KMS-11 (cell line): ENCODE results near the gene SLC1A4.

Source experiments
- H2AFZ ChIP-seq: fragments of 200-600 bp; sonication (generic); 2 replicates; pipeline ENCODE4 v1.6.1; 2016; ENCODE audit warnings: antibody characterized with exemption, mixed run types, low read depth
- H3K27ac ChIP-seq: fragments of 200-600 bp; sonication (generic); 2 replicates; pipeline ENCODE4 v1.6.1; 2016; ENCODE audit warnings: mild to moderate bottlenecking, mixed run types
- H3K27me3 ChIP-seq: fragments of 200-600 bp; sonication (generic); 2 replicates; pipeline ENCODE4 v1.6.1; 2017; ENCODE audit warnings: mild to moderate bottlenecking, low read depth, mixed run types, moderate library complexity; ENCODE audit not compliant: insufficient read depth
- H3K36me3 ChIP-seq: fragments of 200-600 bp; sonication (generic); 2 replicates; pipeline ENCODE4 v1.6.1; 2017; ENCODE audit warnings: mild to moderate bottlenecking, mixed run types; ENCODE audit not compliant: insufficient read depth
- H3K4me1 ChIP-seq: fragments of 200-600 bp; sonication (generic); 2 replicates; pipeline ENCODE4 v1.6.1; 2016; ENCODE audit warnings: mild to moderate bottlenecking, low read depth, mixed run types; ENCODE audit not compliant: poor library complexity, severe bottlenecking
- H3K4me2 ChIP-seq: fragments of 200-600 bp; sonication (generic); 2 replicates; pipeline ENCODE4 v1.7.0; 2016; ENCODE audit warnings: mild to moderate bottlenecking, mixed run types
- H3K4me3 ChIP-seq: fragments of 200-600 bp; sonication (generic); IDR thresholded peaks from 2 replicates; pipeline ENCODE4 v1.6.1; 2017; ENCODE audit warnings: low read depth, low read length, mixed read lengths; ENCODE audit not compliant: insufficient read depth
- H3K79me2 ChIP-seq: fragments of 200-600 bp; sonication (generic); 2 replicates; pipeline ENCODE4 v1.6.1; 2016; ENCODE audit warnings: low read depth, mixed run types; ENCODE audit not compliant: insufficient read depth
- H3K9ac ChIP-seq: fragments of 200-600 bp; sonication (generic); 2 replicates; pipeline ENCODE4 v1.6.1; 2016; ENCODE audit warnings: mild to moderate bottlenecking, mixed run types
- H4K20me1 ChIP-seq: fragments of 200-600 bp; sonication (generic); 2 replicates; pipeline ENCODE4 v1.6.1; 2016; ENCODE audit warnings: mild to moderate bottlenecking, mixed run types; ENCODE audit not compliant: insufficient read depth
- TF ChIP-seq, protein P1 (sequence below): fragments of 200-600 bp; sonication (generic); conservative IDR thresholded peaks from 2 replicates; pipeline ENCODE4 v1.6.1; 2017; ENCODE audit warnings: low read depth, mild to moderate bottlenecking, antibody characterized with exemption, low read length, moderate library complexity, mixed read lengths

The SLC1A4 gene

DNA sequence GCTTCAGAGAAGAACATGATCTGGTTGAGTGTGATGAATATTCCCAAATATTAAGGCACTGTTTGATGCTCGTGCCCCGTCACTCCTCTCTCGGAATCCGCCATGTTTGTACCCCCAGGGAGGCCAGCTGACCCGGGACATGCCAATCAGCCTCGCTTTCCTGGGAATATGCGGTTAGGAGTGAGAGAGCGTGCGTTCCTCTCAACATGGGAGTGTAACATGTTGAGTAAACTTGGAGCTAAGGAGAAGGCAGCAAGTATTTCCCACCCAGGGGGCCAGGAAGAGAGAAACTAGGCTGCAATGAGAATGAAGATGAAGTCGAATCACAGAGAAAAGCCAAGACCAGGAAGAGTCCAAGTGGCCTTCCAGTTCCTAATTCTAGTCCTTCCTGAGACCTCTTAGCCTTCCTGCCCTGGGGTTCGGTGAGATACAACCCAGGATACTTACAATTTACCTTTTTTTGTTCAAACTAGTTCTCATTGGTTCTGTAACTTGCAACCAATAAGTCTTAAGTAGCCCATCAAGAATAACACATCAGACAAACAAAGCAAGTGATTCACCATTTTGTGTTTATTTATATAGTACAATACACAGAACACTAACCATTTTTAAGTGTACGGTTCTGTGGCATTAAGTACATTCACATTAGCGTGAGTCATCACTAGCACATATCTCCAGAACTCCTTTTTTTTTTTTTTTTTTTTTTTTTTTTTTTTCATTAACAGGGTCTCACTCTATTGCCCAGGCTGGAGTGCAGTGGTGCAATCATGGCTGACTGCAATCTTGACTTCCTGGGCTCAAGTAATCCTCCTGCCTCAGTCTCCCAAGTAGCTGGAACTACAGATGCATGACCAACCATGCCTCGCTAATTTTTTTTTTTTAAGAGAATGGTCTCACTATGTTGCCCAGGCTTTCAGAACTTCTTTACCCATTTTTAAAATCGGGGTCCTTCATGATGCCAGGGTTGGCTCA is 36.4 kb upstream of the SLC1A4 start:
- no peaks in the 10 kb centered on the region for H3K27me3 ChIP-seq
- no peaks in the 10 kb centered on the region for H4K20me1 ChIP-seq
- no peak overlapping the region for H2AFZ ChIP-seq
- no peak overlapping the region for H3K9ac ChIP-seq
- no peaks in the 10 kb centered on the region for H3K79me2 ChIP-seq
- no peak overlapping the region for H3K4me2 ChIP-seq
- no peak overlapping the region for H3K4me3 ChIP-seq
- TF ChIP-seq, protein P1, sequence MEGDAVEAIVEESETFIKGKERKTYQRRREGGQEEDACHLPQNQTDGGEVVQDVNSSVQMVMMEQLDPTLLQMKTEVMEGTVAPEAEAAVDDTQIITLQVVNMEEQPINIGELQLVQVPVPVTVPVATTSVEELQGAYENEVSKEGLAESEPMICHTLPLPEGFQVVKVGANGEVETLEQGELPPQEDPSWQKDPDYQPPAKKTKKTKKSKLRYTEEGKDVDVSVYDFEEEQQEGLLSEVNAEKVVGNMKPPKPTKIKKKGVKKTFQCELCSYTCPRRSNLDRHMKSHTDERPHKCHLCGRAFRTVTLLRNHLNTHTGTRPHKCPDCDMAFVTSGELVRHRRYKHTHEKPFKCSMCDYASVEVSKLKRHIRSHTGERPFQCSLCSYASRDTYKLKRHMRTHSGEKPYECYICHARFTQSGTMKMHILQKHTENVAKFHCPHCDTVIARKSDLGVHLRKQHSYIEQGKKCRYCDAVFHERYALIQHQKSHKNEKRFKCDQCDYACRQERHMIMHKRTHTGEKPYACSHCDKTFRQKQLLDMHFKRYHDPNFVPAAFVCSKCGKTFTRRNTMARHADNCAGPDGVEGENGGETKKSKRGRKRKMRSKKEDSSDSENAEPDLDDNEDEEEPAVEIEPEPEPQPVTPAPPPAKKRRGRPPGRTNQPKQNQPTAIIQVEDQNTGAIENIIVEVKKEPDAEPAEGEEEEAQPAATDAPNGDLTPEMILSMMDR, result no peak
- H3K36me3 ChIP-seq, result no peaks in the 10 kb centered on the region
- H3K4me1 ChIP-seq, result peaks cover 26% of the 10 kb centered on the region
- H3K27ac ChIP-seq, result no peak overlapping the region

DNA sequence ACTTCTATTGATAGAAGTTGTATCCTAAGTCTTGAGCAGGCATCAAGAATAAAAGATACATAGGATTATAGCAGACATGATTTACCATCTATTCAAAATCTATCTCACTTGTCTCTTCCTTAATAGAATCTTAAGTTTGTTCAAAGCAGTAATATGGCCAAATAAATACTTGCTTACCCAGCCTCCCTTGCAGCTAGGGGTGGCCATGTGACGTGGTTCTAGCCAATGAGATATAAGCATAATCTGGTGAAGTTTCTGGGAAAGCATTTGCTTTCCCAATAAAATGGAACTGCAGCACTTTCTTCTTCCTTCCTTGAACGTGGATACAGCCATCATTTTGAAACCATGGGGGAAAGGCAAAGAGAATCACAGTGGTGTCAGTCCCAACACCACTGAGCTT is 33.7 kb upstream of the SLC1A4 start:
- TF ChIP-seq, protein P1, result no peak
- H3K36me3 ChIP-seq, result no peaks in the 10 kb centered on the region
- H3K4me2 ChIP-seq, result no peak overlapping the region
- peaks cover 14% of the 10 kb centered on the region for H3K4me1 ChIP-seq
- H3K4me3 ChIP-seq, result no peak overlapping the region
- H4K20me1 ChIP-seq, result no peaks in the 10 kb centered on the region
- no peak overlapping the region for H3K27ac ChIP-seq
- H3K79me2 ChIP-seq, result no peaks in the 10 kb centered on the region
- no peak overlapping the region for H2AFZ ChIP-seq
- H3K9ac ChIP-seq, result no peak overlapping the region
- H3K27me3 ChIP-seq, result no peaks in the 10 kb centered on the region

DNA sequence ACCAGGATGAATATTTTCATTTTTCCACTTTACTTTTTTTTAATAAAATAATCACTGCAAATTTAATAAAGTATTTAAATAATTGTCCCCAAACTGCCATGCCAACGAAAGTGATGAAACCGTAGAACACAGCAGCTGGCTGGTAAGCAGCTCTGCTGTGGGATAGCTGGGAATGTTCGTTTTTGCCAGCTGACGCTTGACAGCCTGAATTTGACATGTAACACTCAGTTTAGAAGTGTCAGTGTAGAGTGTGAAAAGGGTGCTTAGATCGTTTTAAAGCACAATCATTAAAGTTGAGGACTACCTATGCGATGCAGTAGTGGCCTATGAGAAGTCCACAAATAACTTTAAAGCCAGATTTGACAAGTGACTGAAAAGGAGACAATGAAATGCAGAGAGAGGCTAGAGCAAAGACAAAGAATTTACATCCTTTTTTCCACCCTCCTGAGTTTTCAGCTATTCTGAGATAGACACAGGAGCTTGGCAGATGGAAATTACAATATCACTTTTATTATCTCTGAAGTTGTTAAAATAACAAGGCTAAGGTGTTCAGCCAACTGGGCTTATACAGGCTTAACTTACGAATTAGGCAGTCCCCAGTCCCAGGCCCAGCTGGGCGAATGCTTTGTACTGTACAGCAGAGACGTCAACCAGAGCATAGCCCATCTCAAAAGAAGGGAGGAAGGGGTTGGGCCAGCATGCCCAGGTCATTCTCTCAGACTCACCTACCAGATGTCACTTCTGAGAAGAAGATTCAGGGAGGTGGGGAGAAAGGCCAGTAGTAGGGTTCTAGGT is 31.9 kb upstream of the SLC1A4 start:
- H3K27ac ChIP-seq, result no peak overlapping the region
- no peaks in the 10 kb centered on the region for H3K36me3 ChIP-seq
- no peaks in the 10 kb centered on the region for H3K79me2 ChIP-seq
- H3K4me2 ChIP-seq, result no peak overlapping the region
- TF ChIP-seq, protein P1, result no peak
- no peak overlapping the region for H3K9ac ChIP-seq
- H3K27me3 ChIP-seq, result no peaks in the 10 kb centered on the region
- H4K20me1 ChIP-seq, result no peaks in the 10 kb centered on the region
- H3K4me1 ChIP-seq, result no peaks in the 10 kb centered on the region
- H3K4me3 ChIP-seq, result no peak overlapping the region
- no peak overlapping the region for H2AFZ ChIP-seq

DNA sequence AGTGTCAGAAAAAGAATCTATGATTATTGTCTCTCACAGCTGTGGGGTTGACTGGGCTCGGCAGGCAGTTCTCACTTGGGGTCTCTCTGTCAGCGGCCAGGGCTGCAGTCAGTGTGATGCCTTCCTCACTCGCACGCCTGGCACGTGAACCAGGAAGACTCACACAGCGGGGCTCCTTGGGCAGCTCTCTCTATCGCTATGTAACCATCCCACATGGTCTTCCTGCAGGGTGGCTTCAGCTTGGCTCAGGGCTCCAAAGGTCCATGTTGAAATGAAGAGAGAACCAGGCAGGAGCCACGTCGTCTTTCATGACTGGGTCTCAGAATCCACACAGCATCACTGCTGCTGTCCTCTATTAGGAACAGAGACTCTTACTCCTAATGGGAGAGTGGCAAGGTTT is 30.6 kb upstream of the SLC1A4 start:
- H3K27me3 ChIP-seq, result no peaks in the 10 kb centered on the region

More for the DNA sequence above, 30.6 kb upstream of the SLC1A4 start:
- Histone ChIP-seq H3K36me3 (no peaks in the 10 kb centered on the region), H3K27ac (no peak overlapping the region), H3K4me2 (no peak overlapping the region), H3K79me2 (no peaks in the 10 kb centered on the region), H3K9ac (no peak overlapping the region), H3K4me3 (no peak overlapping the region), H3K4me1 (no peaks in the 10 kb centered on the region), H2AFZ (no peak overlapping the region), H4K20me1 (no peaks in the 10 kb centered on the region)
- TF ChIP-seq, protein P1, result no peak
